IgD-negative memory B cell (primary cell): ENCODE data around the gene KLHL3. TPM values are rescaled to one million over a fixed set of nuclear protein-coding genes. Genes with fewer than 3 reads are reported as not detected.

Experiments
- H3K27ac Mint-ChIP-seq, 3 donors: one replicate each; pipeline ENCODE4 v1.8.0; 2020 to 2022; ENCODE audit warnings: mild to moderate bottlenecking in 3 of 3, mixed read lengths in 3 of 3, moderate library complexity in 1 of 3
- H3K27me3 Mint-ChIP-seq: one replicate; pipeline ENCODE4 v1.8.0; 2021; ENCODE audit warnings: mixed read lengths
- H3K36me3 Mint-ChIP-seq: one replicate; pipeline ENCODE4 v1.8.0; 2020; ENCODE audit warnings: mild to moderate bottlenecking, mixed read lengths
- H3K4me1 Mint-ChIP-seq, 3 donors: one replicate each; pipeline ENCODE4 v1.8.0; 2020 to 2022; ENCODE audit warnings: mixed read lengths in 3 of 3, mild to moderate bottlenecking in 1 of 3
- H3K4me3 Mint-ChIP-seq, 4 donors: one replicate each; pipeline ENCODE4 v1.8.0; 2020 to 2022; ENCODE audit warnings: mild to moderate bottlenecking in 4 of 4, mixed read lengths in 4 of 4, moderate library complexity in 3 of 4
- H3K9me3 Mint-ChIP-seq, 3 donors: one replicate each; pipeline ENCODE4 v1.8.0; 2020 to 2021; ENCODE audit warnings: mixed read lengths in 3 of 3, mild to moderate bottlenecking in 1 of 3
- polyA plus RNA-seq: library from polyadenylated mRNA; unstranded; fragments of 300-500 nt; fragmentation: Illumina TruSeq; gene quantifications from one replicate; pipeline ENCODE4 v1.2.3, GENCODE V29; 2021

KLHL3 gene
- polyA plus RNA-seq, 1 donor from 2014 or later = 0.86 TPM

- Mint-ChIP-seq H3K36me3 (peaks cover 16% of the 10 kb centered on the region), H3K27ac (no peak overlapping the region), H3K27me3 (no peaks in the 10 kb centered on the region), H3K4me1 (no peaks in the 10 kb centered on the region), H3K9me3 (no peaks in the 10 kb centered on the region), H3K4me3 (no peak overlapping the region)
These were observed 56.0 kb downstream of the KLHL3 start for GRCh38 chr5:137679910-137680309.

- no peak overlapping the region for H3K27ac Mint-ChIP-seq
- H3K27me3 Mint-ChIP-seq = no peaks in the 10 kb centered on the region
- no peak overlapping the region for H3K4me3 Mint-ChIP-seq
- no peaks in the 10 kb centered on the region for H3K9me3 Mint-ChIP-seq
- no peaks in the 10 kb centered on the region for H3K4me1 Mint-ChIP-seq
- peaks cover 15% of the 10 kb centered on the region for H3K36me3 Mint-ChIP-seq
These were observed 56.7 kb downstream of the KLHL3 start for GRCh38 chr5:137679195-137679594.

- Mint-ChIP-seq H3K36me3 (peaks cover 10% of the 10 kb centered on the region), H3K9me3 (no peaks in the 10 kb centered on the region), H3K4me1 (no peaks in the 10 kb centered on the region), H3K27ac (no peak overlapping the region), H3K4me3 (no peak overlapping the region), H3K27me3 (no peaks in the 10 kb centered on the region)
These were observed 63.0 kb downstream of the KLHL3 start for GRCh38 chr5:137672881-137673280.

GRCh38 chr5:137672001-137672400, 63.9 kb downstream of the KLHL3 start:
- H3K36me3 Mint-ChIP-seq = peaks cover 5% of the 10 kb centered on the region
- H3K27me3 Mint-ChIP-seq = no peaks in the 10 kb centered on the region

DNA sequence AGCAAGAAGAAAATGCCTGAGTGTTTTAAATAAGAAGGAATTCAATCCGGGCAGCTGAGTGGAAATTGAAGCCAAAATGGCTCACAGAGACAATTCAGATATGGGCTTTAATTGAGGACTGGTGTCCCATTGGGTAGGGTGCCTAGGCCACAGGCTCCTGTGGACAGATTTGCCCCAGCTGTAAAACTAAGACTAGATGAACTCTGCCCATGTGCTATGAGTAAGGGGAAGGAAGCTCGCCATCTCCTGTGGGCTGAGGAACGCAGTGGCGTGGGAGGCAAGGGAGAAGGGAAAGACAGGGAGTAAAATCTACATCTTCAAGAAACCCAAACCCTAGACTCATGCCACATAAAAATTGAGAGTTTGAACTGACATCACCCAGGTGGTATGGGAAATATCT, 66.1 kb downstream of the KLHL3 start:
- Mint-ChIP-seq H3K4me1 (peaks cover 3 to 6% (median 5%) of the 10 kb centered on the region in 3 donors), H3K27ac (no peak overlapping the region), H3K4me3 (no peak overlapping the region), H3K9me3 (no peaks in the 10 kb centered on the region), H3K36me3 (peaks cover 3% of the 10 kb centered on the region), H3K27me3 (no peaks in the 10 kb centered on the region)

More at GRCh38 chr5:137672001-137672400, 63.9 kb downstream of the KLHL3 start:
- Mint-ChIP-seq H3K27ac (no peak overlapping the region), H3K9me3 (no peaks in the 10 kb centered on the region), H3K4me1 (no peaks in the 10 kb centered on the region), H3K4me3 (no peak overlapping the region)

GRCh38 chr5:137668637-137669036, 67.3 kb downstream of the KLHL3 start:
- H3K9me3 Mint-ChIP-seq = no peaks in the 10 kb centered on the region
- no peaks in the 10 kb centered on the region for H3K27me3 Mint-ChIP-seq
- no peak overlapping the region for H3K27ac Mint-ChIP-seq
- H3K4me1 Mint-ChIP-seq = peaks cover 3 to 6% (median 5%) of the 10 kb centered on the region in 3 donors
- H3K36me3 Mint-ChIP-seq = peaks cover 3% of the 10 kb centered on the region
- no peak overlapping the region for H3K4me3 Mint-ChIP-seq

GRCh38 chr5:137667341-137667740, 68.5 kb downstream of the KLHL3 start:
- Mint-ChIP-seq H3K36me3 (peaks cover 3% of the 10 kb centered on the region), H3K9me3 (no peaks in the 10 kb centered on the region), H3K27ac (no peak overlapping the region), H3K4me3 (no peak overlapping the region), H3K27me3 (no peaks in the 10 kb centered on the region), H3K4me1 (peaks cover 3 to 6% (median 5%) of the 10 kb centered on the region in 3 donors)

- Mint-ChIP-seq H3K36me3 (peaks cover 3% of the 10 kb centered on the region), H3K27me3 (no peaks in the 10 kb centered on the region), H3K27ac (peak overlapping the region in 1 of 3 donors; percentile 20), H3K4me1 (peaks cover 3 to 6% (median 5%) of the 10 kb centered on the region in 3 donors), H3K9me3 (no peaks in the 10 kb centered on the region), H3K4me3 (no peak overlapping the region)
These were observed 69.0 kb downstream of the KLHL3 start for GRCh38 chr5:137666901-137667300.

DNA sequence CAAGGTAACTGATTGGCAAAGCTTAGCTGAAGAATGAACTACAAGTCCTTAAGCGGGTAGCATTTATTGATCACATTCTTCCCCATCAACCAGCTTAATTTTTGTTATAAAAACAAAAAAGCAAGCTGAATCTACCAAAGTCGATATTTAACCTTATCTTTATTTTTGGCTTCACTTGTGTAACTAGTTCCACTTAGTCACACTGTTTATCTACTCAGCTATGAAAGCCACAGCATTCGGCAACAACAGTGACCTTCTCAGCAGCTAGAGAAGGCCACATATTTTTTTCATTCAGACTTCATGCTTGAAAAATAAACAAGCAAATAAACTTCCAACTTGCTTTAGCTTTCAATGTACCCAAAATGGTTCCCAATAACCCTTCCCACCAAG, 69.4 kb downstream of the KLHL3 start:
- Mint-ChIP-seq H3K9me3 (no peaks in the 10 kb centered on the region), H3K27ac (peak overlapping the region in 1 of 3 donors; percentile 20), H3K27me3 (no peaks in the 10 kb centered on the region), H3K36me3 (peaks cover 3% of the 10 kb centered on the region), H3K4me1 (peaks cover 3 to 6% (median 5%) of the 10 kb centered on the region in 3 donors), H3K4me3 (no peak overlapping the region)

DNA sequence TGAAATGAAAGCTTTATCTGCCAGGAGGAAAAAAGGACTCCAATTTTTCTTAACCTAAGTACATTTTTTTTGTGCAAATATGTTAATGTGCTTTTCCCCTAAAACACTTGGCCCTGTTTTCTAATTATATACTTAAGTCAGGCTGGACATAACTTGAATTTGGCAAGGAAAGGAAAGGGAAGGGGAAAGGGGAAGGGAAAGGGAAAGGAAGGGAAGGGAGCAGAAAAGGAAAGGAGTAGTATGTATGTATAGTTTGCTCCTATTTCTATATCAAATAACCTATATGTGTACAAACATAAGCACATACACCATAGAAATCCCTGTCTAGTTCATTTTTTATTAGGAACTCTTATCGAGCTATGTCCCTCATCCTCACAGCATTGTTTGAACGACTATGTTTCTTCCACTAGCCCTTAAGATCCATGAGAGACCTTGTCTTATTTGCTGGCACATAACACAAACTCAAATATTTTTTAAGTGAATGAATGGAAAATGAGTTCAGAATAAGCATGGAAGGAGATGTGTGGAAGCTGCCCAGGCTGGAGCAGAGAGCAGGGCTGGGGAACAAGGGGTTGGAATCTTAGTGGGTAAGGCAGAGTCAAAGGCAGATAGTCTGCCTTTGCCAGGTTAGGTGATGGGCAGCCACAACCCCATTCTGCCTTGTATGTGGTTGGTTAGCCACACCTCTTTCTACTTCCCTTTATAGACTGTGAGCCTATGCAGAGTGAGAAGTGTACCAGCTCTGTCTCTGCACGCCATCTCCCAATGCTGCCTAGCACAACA, 70.0 kb downstream of the KLHL3 start:
- Mint-ChIP-seq H3K4me3 (no peak overlapping the region), H3K9me3 (no peaks in the 10 kb centered on the region)

DNA sequence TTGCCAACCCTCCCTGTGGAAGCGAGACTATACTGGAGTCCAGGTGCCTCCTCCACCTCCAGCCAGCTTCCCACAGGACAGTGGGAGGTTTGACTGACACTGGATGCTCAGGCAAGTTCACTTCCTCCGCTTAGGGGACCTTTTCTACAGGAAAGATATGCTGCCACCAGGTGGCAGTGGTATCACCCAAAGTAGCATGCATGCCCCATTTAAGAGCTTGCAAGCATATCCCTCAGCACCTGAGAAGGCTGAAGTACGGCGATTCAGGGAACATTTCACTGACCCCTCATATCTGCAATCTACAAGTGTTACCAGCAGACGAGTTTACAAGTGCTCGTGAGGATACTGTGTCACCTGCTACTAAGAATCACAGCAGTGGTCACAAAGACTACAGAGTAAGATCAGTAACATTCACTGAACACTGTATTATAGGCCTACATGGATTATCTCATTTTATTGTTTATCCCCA, 75.5 kb downstream of the KLHL3 start:
- no peaks in the 10 kb centered on the region for H3K9me3 Mint-ChIP-seq
- H3K27ac Mint-ChIP-seq = no peak overlapping the region
- H3K27me3 Mint-ChIP-seq = no peaks in the 10 kb centered on the region
- H3K4me3 Mint-ChIP-seq = no peak overlapping the region
- no peaks in the 10 kb centered on the region for H3K4me1 Mint-ChIP-seq
- H3K36me3 Mint-ChIP-seq = peaks cover 2% of the 10 kb centered on the region

More for the DNA sequence above, 70.0 kb downstream of the KLHL3 start:
- Mint-ChIP-seq H3K4me1 (peaks cover 3 to 6% (median 5%) of the 10 kb centered on the region in 3 donors), H3K36me3 (peaks cover under 1% of the 10 kb centered on the region), H3K27me3 (no peaks in the 10 kb centered on the region), H3K27ac (no peak overlapping the region)

DNA sequence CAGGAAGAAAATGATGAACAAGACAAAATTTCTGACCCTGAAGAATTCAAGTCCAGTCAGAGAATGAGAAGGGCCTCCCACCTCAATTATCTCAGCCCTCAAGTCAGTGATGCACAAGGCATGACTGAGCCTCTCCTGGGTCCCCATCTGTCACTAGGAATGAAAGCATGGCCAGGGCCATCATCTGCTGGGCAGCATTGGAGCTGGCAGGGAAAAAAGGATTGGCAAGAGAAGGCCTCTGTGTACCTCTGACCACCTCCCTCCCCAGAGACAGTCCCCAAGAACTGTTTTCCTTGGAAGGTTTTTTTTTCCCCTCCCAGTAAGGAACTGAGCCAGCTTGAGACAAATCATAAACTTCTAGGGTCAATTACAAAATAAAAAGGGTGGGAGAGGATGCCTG, 76.7 kb downstream of the KLHL3 start:
- H3K36me3 Mint-ChIP-seq = peaks cover 5% of the 10 kb centered on the region

DNA sequence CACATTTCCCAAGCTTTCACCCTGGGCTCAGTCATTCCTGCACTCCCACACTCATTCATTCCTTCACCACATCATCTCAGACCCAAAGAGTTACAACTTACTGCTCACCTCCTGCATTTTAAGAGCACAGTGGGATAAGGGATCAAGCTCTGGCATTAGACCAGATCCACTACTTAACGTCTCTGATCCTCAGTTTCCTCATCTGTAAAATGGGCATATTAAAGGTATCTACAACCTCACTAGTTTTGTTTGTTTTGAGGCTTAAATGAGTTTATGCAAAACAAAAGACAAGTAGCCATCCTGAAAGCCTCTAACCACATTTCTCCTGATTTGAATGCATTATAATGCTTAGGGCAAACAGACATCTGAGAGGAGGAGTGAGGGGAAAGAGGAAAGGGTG, 77.6 kb downstream of the KLHL3 start:
- Mint-ChIP-seq H3K27me3 (no peaks in the 10 kb centered on the region), H3K4me3 (no peak overlapping the region), H3K9me3 (no peaks in the 10 kb centered on the region), H3K27ac (no peak overlapping the region), H3K4me1 (no peaks in the 10 kb centered on the region), H3K36me3 (peaks cover 5% of the 10 kb centered on the region)

More for the DNA sequence above, 76.7 kb downstream of the KLHL3 start:
- Mint-ChIP-seq H3K9me3 (no peaks in the 10 kb centered on the region), H3K27ac (no peak overlapping the region), H3K27me3 (no peaks in the 10 kb centered on the region), H3K4me3 (no peak overlapping the region), H3K4me1 (no peaks in the 10 kb centered on the region)

GRCh38 chr5:137657073-137657472, 78.8 kb downstream of the KLHL3 start:
- H3K4me1 Mint-ChIP-seq = no peaks in the 10 kb centered on the region
- no peak overlapping the region for H3K4me3 Mint-ChIP-seq
- no peaks in the 10 kb centered on the region for H3K27me3 Mint-ChIP-seq
- H3K9me3 Mint-ChIP-seq = peaks cover 0 to 2% (median 0%) of the 10 kb centered on the region in 3 donors
- no peak overlapping the region for H3K27ac Mint-ChIP-seq
- H3K36me3 Mint-ChIP-seq = peaks cover 5% of the 10 kb centered on the region

GRCh38 chr5:137656558-137656957, 79.3 kb downstream of the KLHL3 start:
- Mint-ChIP-seq H3K27me3 (no peaks in the 10 kb centered on the region), H3K27ac (no peak overlapping the region), H3K9me3 (peaks cover 0 to 2% (median 0%) of the 10 kb centered on the region in 3 donors), H3K36me3 (peaks cover 5% of the 10 kb centered on the region), H3K4me3 (no peak overlapping the region), H3K4me1 (no peaks in the 10 kb centered on the region)

GRCh38 chr5:137651022-137651421, 84.9 kb downstream of the KLHL3 start:
- Mint-ChIP-seq H3K4me3 (no peak overlapping the region), H3K4me1 (no peaks in the 10 kb centered on the region), H3K36me3 (peaks cover 11% of the 10 kb centered on the region), H3K9me3 (peaks cover 0 to 2% (median 0%) of the 10 kb centered on the region in 3 donors), H3K27me3 (no peaks in the 10 kb centered on the region), H3K27ac (no peak overlapping the region)
